A549 treated with CORT108297 at 1 μM for 4 hours (cell line): ENCODE measurements around the gene L3MBTL4. TPM values are rescaled to one million over a fixed set of nuclear protein-coding genes. Genes with fewer than 3 reads are reported as not detected.

Source experiments
- total RNA-seq: library from RNA; stranded (reverse); fragments of 200-300 nt; extraction: Qiagen RNA extraction; gene quantifications from 5 replicates; pipeline ENCODE4 v1.2.3, GENCODE V29; 2022

Gene L3MBTL4
- not detected in 5 replicates for total RNA-seq

GRCh38 chr18:6414723-6415417, at the start of gene L3MBTL4:
Gene L3MBTL4 (minus strand): TSS chr18:6414911. CDS start chr18:6311625, 103,286 bp downstream.

